Neural progenitor cell (in vitro differentiated cells): ENCODE data around the gene ATP6V1E1. TPM values are rescaled to one million over a fixed set of nuclear protein-coding genes. Genes with fewer than 3 reads are reported as not detected.
A peak's percentile ranks its signal among the peaks of the same experiment; 100 is the strongest.
"Not testable (repeated sequence)": the region's sequence is repeated elsewhere in the genome, so short reads cannot be mapped to it uniquely, and the experiment has no call there.

ENCODE experiments used
- DNase-seq: peaks from one replicate; pipeline ENCODE4 v3.0.0-alpha.2; 2016; ENCODE audit warnings: low spot score
- H2AFZ ChIP-seq: fragments of 200-600 bp; sonication (generic); replicated peaks from 2 replicates; pipeline ENCODE4 v1.6.1; 2016; ENCODE audit warnings: antibody characterized with exemption
- H3F3A ChIP-seq: fragments of 200-600 bp; sonication (generic); 2 replicates; pipeline ENCODE4 v1.6.1; 2016; ENCODE audit warnings: antibody characterized with exemption, low read depth
- H3K27ac ChIP-seq: fragments of 200-600 bp; sonication (generic); 2 replicates; pipeline ENCODE4 v1.5.1; 2016; ENCODE audit warnings: mild to moderate bottlenecking
- H3K27me3 ChIP-seq: fragments of 200-600 bp; sonication (generic); 2 replicates; pipeline ENCODE4 v1.6.1; 2016; ENCODE audit warnings: mild to moderate bottlenecking, moderate library complexity
- H3K36me3 ChIP-seq: fragments of 200-600 bp; sonication (generic); 2 replicates; pipeline ENCODE4 v1.5.1; 2016
- H3K4me1 ChIP-seq: fragments of 200-600 bp; sonication (generic); 2 replicates; pipeline ENCODE4 v1.6.1; 2016; ENCODE audit warnings: mixed run types
- H3K4me2 ChIP-seq: fragments of 200-600 bp; sonication (generic); 2 replicates; pipeline ENCODE4 v1.6.1; 2016
- H3K4me3 ChIP-seq: fragments of 200-600 bp; sonication (generic); 2 replicates; pipeline ENCODE4 v1.5.1; 2016
- H3K79me2 ChIP-seq: fragments of 200-600 bp; sonication (generic); 2 replicates; pipeline ENCODE4 v1.6.1; 2016; ENCODE audit warnings: low read depth
- H3K9ac ChIP-seq: fragments of 200-600 bp; sonication (generic); 2 replicates; pipeline ENCODE4 v1.6.1; 2016
- H3K9me3 ChIP-seq: fragments of 200-600 bp; sonication (generic); 2 replicates; pipeline ENCODE4 v1.5.1; 2016; ENCODE audit warnings: low read depth
- H4K20me1 ChIP-seq: fragments of 200-600 bp; sonication (generic); 2 replicates; pipeline ENCODE4 v1.6.1; 2016; ENCODE audit warnings: low read depth
- H3K27ac Mint-ChIP-seq: 3 replicates; pipeline ENCODE4 v1.8.0; 2021; ENCODE audit warnings: mixed read lengths
- H3K27me3 Mint-ChIP-seq: 2 replicates; pipeline ENCODE4 v1.8.0; 2022; ENCODE audit warnings: low read depth, mild to moderate bottlenecking, inconsistent platforms, moderate library complexity, mixed read lengths; ENCODE audit not compliant: insufficient read depth
- H3K36me3 Mint-ChIP-seq: 3 replicates; pipeline ENCODE4 v1.8.0; 2021; ENCODE audit warnings: mixed read lengths
- H3K4me1 Mint-ChIP-seq: 3 replicates; pipeline ENCODE4 v1.8.0; 2021; ENCODE audit warnings: mixed read lengths
- H3K4me3 Mint-ChIP-seq: 3 replicates; pipeline ENCODE4 v1.8.0; 2021; ENCODE audit warnings: mild to moderate bottlenecking, moderate library complexity, mixed read lengths
- H3K9me3 Mint-ChIP-seq: 3 replicates; pipeline ENCODE4 v1.8.0; 2020; ENCODE audit warnings: mixed read lengths
- EZH2 ChIP-seq: fragments of 200-600 bp; sonication (generic); IDR thresholded peaks from 2 replicates; pipeline ENCODE4 v1.6.1; 2017; ENCODE audit warnings: antibody characterized with exemption, mild to moderate bottlenecking, moderate library complexity
- EZH2phosphoT487 ChIP-seq: fragments of 200-600 bp; sonication (generic); IDR thresholded peaks from 2 replicates; pipeline ENCODE4 v1.6.1; 2017; ENCODE audit warnings: antibody characterized with exemption
- total RNA-seq: library from RNA; depleted of rRNA; stranded (reverse); fragments of >200 nt; gene quantifications from 2 replicates; pipeline ENCODE4 v1.2.3, GENCODE V29; 2015; ENCODE audit warnings: low replicate concordance
- TF ChIP-seq, protein P1 (sequence below): fragments of 200-600 bp; sonication (generic); IDR thresholded peaks from 2 replicates; pipeline ENCODE4 v1.5.1; 2017; ENCODE audit warnings: antibody characterized with exemption, mild to moderate bottlenecking

Gene ATP6V1E1
- total RNA-seq, 1 donor from 2014 or later = 87.1 TPM

DNA sequence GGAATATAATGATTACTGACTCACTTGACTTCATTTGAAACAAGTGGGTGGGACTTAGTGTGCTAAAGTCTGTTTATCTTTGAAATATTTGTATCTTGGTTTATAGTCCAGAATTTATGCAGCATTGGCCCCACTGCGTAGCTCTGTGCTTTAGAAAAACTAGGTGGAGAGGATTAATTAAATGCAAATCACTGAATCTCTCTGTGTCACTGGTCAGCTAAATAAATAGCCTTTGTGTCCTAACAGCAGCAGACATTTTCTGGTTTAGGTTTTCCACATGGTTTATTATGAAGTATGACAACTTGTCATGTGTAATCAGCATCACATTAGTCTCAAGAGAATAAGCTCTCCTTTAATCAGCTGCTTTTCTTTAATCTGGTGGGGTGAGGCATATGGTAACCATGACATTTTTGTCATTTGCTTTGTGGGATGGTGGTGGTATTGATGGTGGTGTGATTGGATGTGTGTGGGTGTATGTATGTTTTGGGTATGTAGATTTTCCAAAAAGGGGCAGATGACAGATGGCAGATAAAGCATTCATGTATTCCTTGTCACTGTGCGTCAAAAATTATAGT lies 44.0 kb upstream of the ATP6V1E1 start:
- peak overlapping the region; percentile 14 for H3K4me2 ChIP-seq
- peak; percentile 26 for DNase-seq
- no peak overlapping the region for H3K9ac ChIP-seq
- H3K9me3 Mint-ChIP-seq = no peaks in the 10 kb centered on the region
- TF ChIP-seq EZH2phosphoT487 (no peak), EZH2 (no peak)
- TF ChIP-seq, protein P1, sequence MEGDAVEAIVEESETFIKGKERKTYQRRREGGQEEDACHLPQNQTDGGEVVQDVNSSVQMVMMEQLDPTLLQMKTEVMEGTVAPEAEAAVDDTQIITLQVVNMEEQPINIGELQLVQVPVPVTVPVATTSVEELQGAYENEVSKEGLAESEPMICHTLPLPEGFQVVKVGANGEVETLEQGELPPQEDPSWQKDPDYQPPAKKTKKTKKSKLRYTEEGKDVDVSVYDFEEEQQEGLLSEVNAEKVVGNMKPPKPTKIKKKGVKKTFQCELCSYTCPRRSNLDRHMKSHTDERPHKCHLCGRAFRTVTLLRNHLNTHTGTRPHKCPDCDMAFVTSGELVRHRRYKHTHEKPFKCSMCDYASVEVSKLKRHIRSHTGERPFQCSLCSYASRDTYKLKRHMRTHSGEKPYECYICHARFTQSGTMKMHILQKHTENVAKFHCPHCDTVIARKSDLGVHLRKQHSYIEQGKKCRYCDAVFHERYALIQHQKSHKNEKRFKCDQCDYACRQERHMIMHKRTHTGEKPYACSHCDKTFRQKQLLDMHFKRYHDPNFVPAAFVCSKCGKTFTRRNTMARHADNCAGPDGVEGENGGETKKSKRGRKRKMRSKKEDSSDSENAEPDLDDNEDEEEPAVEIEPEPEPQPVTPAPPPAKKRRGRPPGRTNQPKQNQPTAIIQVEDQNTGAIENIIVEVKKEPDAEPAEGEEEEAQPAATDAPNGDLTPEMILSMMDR = no peak
- no peak overlapping the region for H3K4me3 ChIP-seq
- H3K9me3 ChIP-seq = no peaks in the 10 kb centered on the region
- H3K27ac Mint-ChIP-seq = peak overlapping the region; percentile 70
- H3K27me3 ChIP-seq = no peaks in the 10 kb centered on the region
- no peak overlapping the region for H2AFZ ChIP-seq
- peaks cover 23% of the 10 kb centered on the region for H3K79me2 ChIP-seq
- peak overlapping the region; percentile 16 for H3K4me3 Mint-ChIP-seq
- peaks cover 13% of the 10 kb centered on the region for H3K4me1 ChIP-seq
- H4K20me1 ChIP-seq = no peaks in the 10 kb centered on the region
- H3K36me3 Mint-ChIP-seq = peaks cover 7% of the 10 kb centered on the region
- peaks cover 29% of the 10 kb centered on the region for H3K4me1 Mint-ChIP-seq
- no peak overlapping the region for H3K27ac ChIP-seq
- no peaks in the 10 kb centered on the region for H3K27me3 Mint-ChIP-seq
- peaks cover 5% of the 10 kb centered on the region for H3F3A ChIP-seq
- no peaks in the 10 kb centered on the region for H3K36me3 ChIP-seq

- H2AFZ ChIP-seq, H3K27ac ChIP-seq, H3K36me3 ChIP-seq, H3K4me3 ChIP-seq, H4K20me1 ChIP-seq, H3K27me3 Mint-ChIP-seq, DNase-seq, H3F3A ChIP-seq, H3K9ac ChIP-seq, H3K4me3 Mint-ChIP-seq, H3K27me3 ChIP-seq, H3K9me3 Mint-ChIP-seq, H3K9me3 ChIP-seq: not testable (repeated sequence)
- Mint-ChIP-seq H3K36me3 (peaks cover 11% of the 10 kb centered on the region), H3K27ac (peak overlapping the region; percentile 16), H3K4me1 (peaks cover 29% of the 10 kb centered on the region)
- peak overlapping the region; percentile 14 for H3K4me2 ChIP-seq
- peaks cover 23% of the 10 kb centered on the region for H3K79me2 ChIP-seq
- H3K4me1 ChIP-seq = peaks cover 13% of the 10 kb centered on the region
These were observed 43.1 kb upstream of the ATP6V1E1 start for GRCh38 chr22:17671521-17672092.

- Histone ChIP-seq H3K27ac (no peak overlapping the region), H2AFZ (no peak overlapping the region), H3K9ac (no peak overlapping the region), H4K20me1 (no peaks in the 10 kb centered on the region), H3K9me3 (peaks cover 3% of the 10 kb centered on the region), H3K4me1 (no peaks in the 10 kb centered on the region), H3K4me2 (no peak overlapping the region), H3K79me2 (no peaks in the 10 kb centered on the region), H3K36me3 (no peaks in the 10 kb centered on the region), H3F3A (no peaks in the 10 kb centered on the region), H3K27me3 (no peaks in the 10 kb centered on the region), H3K4me3 (no peak overlapping the region)
- peaks cover 44% of the 10 kb centered on the region for H3K36me3 Mint-ChIP-seq
- TF ChIP-seq EZH2phosphoT487 = no peak
- TF ChIP-seq, protein P1 = no peak
- peaks cover 18% of the 10 kb centered on the region for H3K9me3 Mint-ChIP-seq
- no peak overlapping the region for H3K4me3 Mint-ChIP-seq
- no peak for DNase-seq
- H3K27me3 Mint-ChIP-seq = peaks cover 4% of the 10 kb centered on the region
- H3K27ac Mint-ChIP-seq = no peak overlapping the region
- H3K4me1 Mint-ChIP-seq = peaks cover 7% of the 10 kb centered on the region
These were observed 37.3 kb upstream of the ATP6V1E1 start for GRCh38 chr22:17665854-17666253.

GRCh38 chr22:17665248-17665647 lies 36.7 kb upstream of the ATP6V1E1 start:
- Histone ChIP-seq H2AFZ (no peak overlapping the region), H3K9ac (no peak overlapping the region), H3K4me3 (no peak overlapping the region), H3F3A (no peaks in the 10 kb centered on the region), H4K20me1 (no peaks in the 10 kb centered on the region), H3K27me3 (no peaks in the 10 kb centered on the region), H3K79me2 (no peaks in the 10 kb centered on the region), H3K4me2 (no peak overlapping the region), H3K36me3 (no peaks in the 10 kb centered on the region), H3K27ac (no peak overlapping the region), H3K4me1 (no peaks in the 10 kb centered on the region), H3K9me3 (peaks cover 3% of the 10 kb centered on the region)
- Mint-ChIP-seq H3K4me3 (no peak overlapping the region), H3K4me1 (peaks cover 3% of the 10 kb centered on the region), H3K9me3 (peaks cover 18% of the 10 kb centered on the region), H3K27ac (no peak overlapping the region), H3K27me3 (peaks cover 4% of the 10 kb centered on the region), H3K36me3 (peaks cover 46% of the 10 kb centered on the region)
- no peak for DNase-seq
- TF ChIP-seq EZH2 (no peak), EZH2phosphoT487 (no peak)
- TF ChIP-seq, protein P1 = no peak
